ENCODE data around the gene CLDN14. TPM values are rescaled to one million over a fixed set of nuclear protein-coding genes. Genes with fewer than 3 reads are reported as not detected.

CLDN14 gene
- total RNA-seq, 1 experiment from 2014 or later, result not detected

- in situ Hi-C loops (cut with HindIII; ENCODE audit: low pct_unique_long_range_greater_than_20kb, low sequenced_read_pairs) (no loop called here), intact Hi-C loops (cut with micrococcal nuclease; ENCODE audit: unreplicated experiment) (no loop called here)
- H3K4me3 ChIP-seq (ENCODE audit: low read depth in 2 of 2, low read length in 2 of 2), result no peak overlapping the region
- no peaks in the 10 kb centered on the region for H3K27me3 ChIP-seq (ENCODE audit: control insufficient read depth, insufficient read depth, low read length)
- no peaks in the 10 kb centered on the region for H3K9me3 ChIP-seq (ENCODE audit: control insufficient read depth, insufficient read depth, low read depth, low read length)
- no peak for ATAC-seq
- ChIA-PET CTCF (interaction anchor here (0.6 kb wide), 1 partner anchor 119 kb away, joined by 3 read pairs; no protein-coding TSS in a partner anchor), POLR2A (no interaction called here)
- H3K36me3 ChIP-seq (ENCODE audit: control insufficient read depth, insufficient read depth, low read length), result no peaks in the 10 kb centered on the region
- H3K27ac ChIP-seq (ENCODE audit: low read length), result no peak overlapping the region
- no peak for DNase-seq (ENCODE audit: low read depth, low spot score)
- no peaks in the 10 kb centered on the region for H3K4me1 ChIP-seq (ENCODE audit: control insufficient read depth, insufficient read depth, low read length)
- no peak for TF ChIP-seq REST (IDR thresholded peaks at IDR 0.05; ENCODE audit: insufficient read depth in 1 of 2, low read depth in 2 of 2, low read length in 1 of 2)
- TF ChIP-seq TCF7L2 (IDR thresholded peaks at IDR 0.05; ENCODE audit: low read depth, low read length), result no peak
- no peak for TF ChIP-seq SIN3A (IDR thresholded peaks at IDR 0.05; ENCODE audit: borderline replicate concordance, insufficient read depth, low read depth, low read length)
- no TSS peak for BruUV-seq (replicated peaks)
These were observed 31.0 kb upstream of the CLDN14 start for GRCh38 chr21:36510911-36511310.

- in situ Hi-C loops (cut with HindIII; ENCODE audit: low pct_unique_long_range_greater_than_20kb, low sequenced_read_pairs), result no loop called here
- H3K4me3 ChIP-seq (ENCODE audit: low read depth in 2 of 2, low read length in 2 of 2), result no peak overlapping the region
- ChIA-PET CTCF (no interaction called here), POLR2A (no interaction called here)
- TF ChIP-seq REST (IDR thresholded peaks at IDR 0.05; ENCODE audit: insufficient read depth in 1 of 2, low read depth in 2 of 2, low read length in 1 of 2) (no peak), POLR2AphosphoS5 (IDR thresholded peaks at IDR 0.05; ENCODE audit: low read depth, low read length) (no peak), CTCF (IDR thresholded peaks at IDR 0.05) (no peak), SIN3A (IDR thresholded peaks at IDR 0.05; ENCODE audit: borderline replicate concordance, insufficient read depth, low read depth, low read length) (no peak), TCF7L2 (IDR thresholded peaks at IDR 0.05; ENCODE audit: low read depth, low read length) (no peak)
- ATAC-seq, result no peak
- H3K36me3 ChIP-seq (ENCODE audit: control insufficient read depth, insufficient read depth, low read length), result no peaks in the 10 kb centered on the region
- no peak for DNase-seq (ENCODE audit: low read depth, low spot score)
- intact Hi-C loops (cut with micrococcal nuclease; ENCODE audit: unreplicated experiment), result loop anchor here (10.0 kb wide), 2 partner anchors 85 to 415 kb away; no protein-coding TSS in a partner anchor
- no peak overlapping the region for H3K27ac ChIP-seq (ENCODE audit: low read length)
- no peaks in the 10 kb centered on the region for H3K27me3 ChIP-seq (ENCODE audit: control insufficient read depth, insufficient read depth, low read length)
- H3K4me1 ChIP-seq (ENCODE audit: control insufficient read depth, insufficient read depth, low read length), result no peaks in the 10 kb centered on the region
- no TSS peak for BruUV-seq (replicated peaks)
- H3K9me3 ChIP-seq (ENCODE audit: control insufficient read depth, insufficient read depth, low read depth, low read length), result no peaks in the 10 kb centered on the region
These were observed 30.2 kb upstream of the CLDN14 start for GRCh38 chr21:36509973-36510664.
